ENCODE results near the gene LAMTOR2. TPM values are rescaled to one million over a fixed set of nuclear protein-coding genes. Genes with fewer than 3 reads are reported as not detected.

The LAMTOR2 gene
- total and polyA plus RNA-seq, 9 of the 15 experiments (the other 6 are each of a cell fraction or from before 2014, with no cell fraction given), result 39.0 to 161 (median 74.6) TPM

DNA sequence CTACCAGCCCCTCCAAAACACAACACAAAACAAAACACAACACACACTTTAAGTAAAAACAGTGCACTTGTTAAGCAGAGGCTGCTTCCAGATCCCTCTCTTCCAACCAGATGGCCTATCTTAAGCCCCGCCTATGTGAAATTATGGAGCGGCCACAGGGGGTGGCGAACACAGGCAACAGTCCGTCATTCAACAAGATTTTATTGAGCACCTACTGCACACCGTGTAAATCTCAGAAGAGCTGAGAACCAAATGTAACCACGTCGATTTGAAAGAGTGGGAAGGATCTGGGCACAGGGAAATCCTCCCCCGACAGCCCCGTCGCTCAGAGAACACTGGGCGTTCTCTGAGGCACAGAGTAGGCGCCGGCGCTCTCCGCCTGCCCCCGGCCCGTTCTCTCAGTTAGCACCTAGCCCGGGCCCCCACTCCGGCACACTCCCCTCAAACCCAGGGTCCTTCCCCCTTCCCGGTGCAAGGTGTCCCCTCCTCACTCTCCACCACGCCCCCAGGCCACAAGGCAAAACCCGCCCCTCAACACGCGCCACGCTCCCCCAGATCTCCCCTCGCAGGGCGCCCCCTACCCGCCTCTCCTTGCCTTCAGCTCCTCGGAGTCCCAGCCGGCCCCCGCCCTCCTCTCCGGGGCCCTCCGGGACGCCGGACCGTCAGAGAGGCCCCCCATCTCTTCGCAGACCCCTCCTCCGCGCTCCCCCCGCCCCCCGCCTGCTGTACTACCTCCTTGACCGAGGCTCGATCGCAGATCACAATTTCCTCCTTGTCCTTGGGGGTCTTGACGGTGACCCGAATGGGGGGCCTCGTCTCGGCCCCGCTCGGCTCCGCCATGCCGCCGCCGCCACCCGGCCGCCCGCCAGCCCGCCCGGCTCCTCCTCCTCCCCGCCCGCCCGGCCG lies 1.5 kb upstream of the LAMTOR2 start (continued):
- TF ChIP-seq, protein P1, sequence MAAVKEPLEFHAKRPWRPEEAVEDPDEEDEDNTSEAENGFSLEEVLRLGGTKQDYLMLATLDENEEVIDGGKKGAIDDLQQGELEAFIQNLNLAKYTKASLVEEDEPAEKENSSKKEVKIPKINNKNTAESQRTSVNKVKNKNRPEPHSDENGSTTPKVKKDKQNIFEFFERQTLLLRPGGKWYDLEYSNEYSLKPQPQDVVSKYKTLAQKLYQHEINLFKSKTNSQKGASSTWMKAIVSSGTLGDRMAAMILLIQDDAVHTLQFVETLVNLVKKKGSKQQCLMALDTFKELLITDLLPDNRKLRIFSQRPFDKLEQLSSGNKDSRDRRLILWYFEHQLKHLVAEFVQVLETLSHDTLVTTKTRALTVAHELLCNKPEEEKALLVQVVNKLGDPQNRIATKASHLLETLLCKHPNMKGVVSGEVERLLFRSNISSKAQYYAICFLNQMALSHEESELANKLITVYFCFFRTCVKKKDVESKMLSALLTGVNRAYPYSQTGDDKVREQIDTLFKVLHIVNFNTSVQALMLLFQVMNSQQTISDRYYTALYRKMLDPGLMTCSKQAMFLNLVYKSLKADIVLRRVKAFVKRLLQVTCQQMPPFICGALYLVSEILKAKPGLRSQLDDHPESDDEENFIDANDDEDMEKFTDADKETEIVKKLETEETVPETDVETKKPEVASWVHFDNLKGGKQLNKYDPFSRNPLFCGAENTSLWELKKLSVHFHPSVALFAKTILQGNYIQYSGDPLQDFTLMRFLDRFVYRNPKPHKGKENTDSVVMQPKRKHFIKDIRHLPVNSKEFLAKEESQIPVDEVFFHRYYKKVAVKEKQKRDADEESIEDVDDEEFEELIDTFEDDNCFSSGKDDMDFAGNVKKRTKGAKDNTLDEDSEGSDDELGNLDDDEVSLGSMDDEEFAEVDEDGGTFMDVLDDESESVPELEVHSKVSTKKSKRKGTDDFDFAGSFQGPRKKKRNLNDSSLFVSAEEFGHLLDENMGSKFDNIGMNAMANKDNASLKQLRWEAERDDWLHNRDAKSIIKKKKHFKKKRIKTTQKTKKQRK (IDR thresholded peaks at IDR 0.05; ENCODE audit: borderline replicate concordance, low read depth, low read length), result no peak
- TF ChIP-seq MEF2A (IDR thresholded peaks at IDR 0.05; ENCODE audit: control insufficient read depth, low read depth, low read length), result no peak
- no peak for TF ChIP-seq SRSF1 (IDR thresholded peaks at IDR 0.05; ENCODE audit: low read depth, low read length)
- TF ChIP-seq HDAC3 (IDR thresholded peaks at IDR 0.05; ENCODE audit: borderline replicate concordance, partially characterized antibody), result no peak
- TF ChIP-seq CREM (IDR thresholded peaks at IDR 0.05; ENCODE audit: low read depth), result peak; percentile 31
- TF ChIP-seq TEAD2 (tag; IDR thresholded peaks at IDR 0.05), result no peak
- TF ChIP-seq NELFE (IDR thresholded peaks at IDR 0.05; ENCODE audit: insufficient read depth, insufficient read length), result no peak
- TF ChIP-seq, protein P2, sequence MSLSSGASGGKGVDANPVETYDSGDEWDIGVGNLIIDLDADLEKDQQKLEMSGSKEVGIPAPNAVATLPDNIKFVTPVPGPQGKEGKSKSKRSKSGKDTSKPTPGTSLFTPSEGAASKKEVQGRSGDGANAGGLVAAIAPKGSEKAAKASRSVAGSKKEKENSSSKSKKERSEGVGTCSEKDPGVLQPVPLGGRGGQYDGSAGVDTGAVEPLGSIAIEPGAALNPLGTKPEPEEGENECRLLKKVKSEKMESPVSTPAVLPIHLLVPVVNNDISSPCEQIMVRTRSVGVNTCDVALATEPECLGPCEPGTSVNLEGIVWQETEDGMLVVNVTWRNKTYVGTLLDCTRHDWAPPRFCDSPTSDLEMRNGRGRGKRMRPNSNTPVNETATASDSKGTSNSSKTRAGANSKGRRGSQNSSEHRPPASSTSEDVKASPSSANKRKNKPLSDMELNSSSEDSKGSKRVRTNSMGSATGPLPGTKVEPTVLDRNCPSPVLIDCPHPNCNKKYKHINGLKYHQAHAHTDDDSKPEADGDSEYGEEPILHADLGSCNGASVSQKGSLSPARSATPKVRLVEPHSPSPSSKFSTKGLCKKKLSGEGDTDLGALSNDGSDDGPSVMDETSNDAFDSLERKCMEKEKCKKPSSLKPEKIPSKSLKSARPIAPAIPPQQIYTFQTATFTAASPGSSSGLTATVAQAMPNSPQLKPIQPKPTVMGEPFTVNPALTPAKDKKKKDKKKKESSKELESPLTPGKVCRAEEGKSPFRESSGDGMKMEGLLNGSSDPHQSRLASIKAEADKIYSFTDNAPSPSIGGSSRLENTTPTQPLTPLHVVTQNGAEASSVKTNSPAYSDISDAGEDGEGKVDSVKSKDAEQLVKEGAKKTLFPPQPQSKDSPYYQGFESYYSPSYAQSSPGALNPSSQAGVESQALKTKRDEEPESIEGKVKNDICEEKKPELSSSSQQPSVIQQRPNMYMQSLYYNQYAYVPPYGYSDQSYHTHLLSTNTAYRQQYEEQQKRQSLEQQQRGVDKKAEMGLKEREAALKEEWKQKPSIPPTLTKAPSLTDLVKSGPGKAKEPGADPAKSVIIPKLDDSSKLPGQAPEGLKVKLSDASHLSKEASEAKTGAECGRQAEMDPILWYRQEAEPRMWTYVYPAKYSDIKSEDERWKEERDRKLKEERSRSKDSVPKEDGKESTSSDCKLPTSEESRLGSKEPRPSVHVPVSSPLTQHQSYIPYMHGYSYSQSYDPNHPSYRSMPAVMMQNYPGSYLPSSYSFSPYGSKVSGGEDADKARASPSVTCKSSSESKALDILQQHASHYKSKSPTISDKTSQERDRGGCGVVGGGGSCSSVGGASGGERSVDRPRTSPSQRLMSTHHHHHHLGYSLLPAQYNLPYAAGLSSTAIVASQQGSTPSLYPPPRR (CRISPR knock-in tag; IDR thresholded peaks at IDR 0.05; ENCODE audit: borderline replicate concordance), result no peak
- TF ChIP-seq ZNF507 (tag; conservative IDR thresholded peaks at IDR 0.05), result no peak
- no peak for TF ChIP-seq ATF1 (CRISPR knock-in tag; IDR thresholded peaks at IDR 0.05)
- peak; percentile 46; the same call in 1 of the 2 replicates for TF ChIP-seq ATF1 (tag; IDR thresholded peaks at IDR 0.05)
- TF ChIP-seq CBFA2T2 (conservative IDR thresholded peaks at IDR 0.05), result no peak
- no peak for TF ChIP-seq PBX2 (CRISPR knock-in tag; IDR thresholded peaks at IDR 0.05; ENCODE audit: low read depth)
- peak; percentile 62 for TF ChIP-seq PBX2 (tag; conservative IDR thresholded peaks at IDR 0.05; ENCODE audit: low read depth)
- TF ChIP-seq ZNF212 (CRISPR knock-in tag; IDR thresholded peaks at IDR 0.05), result no peak
- no peak for TF ChIP-seq GATAD2B (IDR thresholded peaks at IDR 0.05; ENCODE audit: borderline replicate concordance)
- TF ChIP-seq CBX1 (IDR thresholded peaks at IDR 0.05; ENCODE audit: low read depth), result 0 out of 2 replicates have a peak, but pooled peaks have one; percentile 43
